ENCODE measurements around the gene POU6F1.
A peak's percentile ranks its signal among the peaks of the same experiment; 100 is the strongest.
"Not testable (repeated sequence)": the region's sequence is repeated elsewhere in the genome, so short reads cannot be mapped to it uniquely, and the experiment has no call there.

Gene POU6F1

DNA sequence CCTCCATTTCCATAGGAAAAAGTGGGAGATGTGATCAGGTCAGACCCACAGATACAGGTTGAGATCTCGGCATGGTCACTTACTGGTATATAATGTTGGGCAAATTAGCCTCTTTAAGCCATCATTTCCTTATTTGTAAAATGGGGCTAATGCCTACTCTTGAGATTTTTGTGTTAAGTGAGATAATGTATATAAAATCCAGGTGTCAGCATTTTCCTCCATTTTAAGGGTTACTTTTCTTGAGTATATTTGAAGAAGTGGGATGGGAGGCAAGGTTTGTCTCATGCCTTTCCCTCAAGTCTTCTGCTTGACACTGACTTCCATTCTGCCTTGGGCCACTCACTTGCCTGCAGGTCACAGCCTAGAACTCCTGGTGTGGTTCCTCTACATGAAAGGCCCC is 10.1 kb upstream of the POU6F1 start:
- no peak for DNase-seq

- not testable (repeated sequence) for DNase-seq
These were observed 9.2 kb upstream of the POU6F1 start for GRCh38 chr12:51227112-51227511.

GRCh38 chr12:51225771-51226170 is 7.9 kb upstream of the POU6F1 start:
- no peak for DNase-seq

GRCh38 chr12:51225234-51225633 is 7.4 kb upstream of the POU6F1 start:
- DNase-seq, result no peak

- DNase-seq, result no peak
These were observed 6.8 kb upstream of the POU6F1 start for GRCh38 chr12:51224625-51225024.

- peak; percentile 62 for DNase-seq
These were observed 4.6 kb upstream of the POU6F1 start for GRCh38 chr12:51222461-51222860.

DNA sequence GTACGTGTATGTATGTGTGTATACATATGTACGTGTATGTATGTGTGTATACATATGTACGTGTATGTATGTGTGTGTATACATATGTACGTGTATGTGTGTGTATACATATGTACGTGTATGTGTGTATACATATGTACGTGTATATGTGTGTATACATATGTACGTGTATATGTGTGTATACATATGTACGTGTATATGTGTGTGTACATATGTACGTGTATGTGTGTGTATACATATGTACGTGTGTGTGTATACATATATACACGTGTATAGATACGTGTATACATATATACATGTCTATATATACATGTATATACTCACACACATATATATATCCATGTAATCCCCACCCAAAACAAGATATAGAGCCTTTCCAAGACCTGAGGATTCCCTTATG is 2.0 kb upstream of the POU6F1 start:
- not testable (repeated sequence) for DNase-seq

DNA sequence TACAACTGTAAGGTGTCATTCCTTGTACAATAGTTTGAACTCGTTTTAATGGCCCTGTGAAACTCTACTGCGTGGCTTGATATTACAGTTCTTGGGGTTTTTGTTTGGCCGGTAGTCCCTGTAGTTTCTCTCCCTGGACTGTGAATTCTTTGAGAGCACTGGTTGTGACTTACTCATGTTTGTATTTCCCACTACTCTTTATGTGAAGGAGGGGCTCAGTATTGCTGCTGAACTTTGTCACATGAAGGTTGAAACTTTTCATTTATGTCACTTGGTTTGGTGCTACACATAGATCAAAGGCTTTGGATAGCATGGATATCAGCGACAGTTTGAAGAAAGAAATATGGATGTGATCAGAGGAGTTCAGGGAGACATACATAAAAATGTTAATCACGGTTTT is 1.5 kb upstream of the POU6F1 start:
- DNase-seq, result no peak

DNA sequence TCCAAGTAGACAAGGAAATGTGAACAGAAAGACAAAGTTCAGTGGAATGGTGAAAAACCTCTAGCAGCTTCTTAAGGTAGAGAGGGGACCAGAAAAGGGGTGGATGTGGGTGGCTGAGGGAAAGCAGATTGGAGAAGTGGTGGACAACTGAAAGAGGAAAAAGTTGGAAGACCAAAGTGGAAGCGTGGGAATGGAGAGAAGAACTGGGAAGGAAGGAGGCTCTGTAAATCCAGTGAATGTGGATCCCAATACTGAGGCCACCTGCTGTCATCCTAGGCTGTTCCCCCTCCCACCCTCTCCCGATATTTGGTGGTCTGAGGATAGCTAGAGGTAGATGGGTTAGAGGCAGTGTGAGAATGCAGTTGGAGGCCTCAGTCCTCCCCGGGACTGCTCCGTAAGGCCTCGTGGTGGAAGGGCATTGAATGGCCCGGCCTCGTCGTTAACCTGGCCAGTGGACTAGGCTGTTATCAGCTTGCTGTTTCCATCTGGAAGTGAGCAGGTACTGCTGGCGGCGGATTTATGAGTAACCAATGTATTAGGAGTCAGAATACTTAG is 822 bp upstream of the POU6F1 start:
- DNase-seq, result peak; percentile 43

GRCh38 chr12:51217133-51217967 is 512 bp downstream of the POU6F1 start:
- DNase-seq, result peak; percentile 74

DNA sequence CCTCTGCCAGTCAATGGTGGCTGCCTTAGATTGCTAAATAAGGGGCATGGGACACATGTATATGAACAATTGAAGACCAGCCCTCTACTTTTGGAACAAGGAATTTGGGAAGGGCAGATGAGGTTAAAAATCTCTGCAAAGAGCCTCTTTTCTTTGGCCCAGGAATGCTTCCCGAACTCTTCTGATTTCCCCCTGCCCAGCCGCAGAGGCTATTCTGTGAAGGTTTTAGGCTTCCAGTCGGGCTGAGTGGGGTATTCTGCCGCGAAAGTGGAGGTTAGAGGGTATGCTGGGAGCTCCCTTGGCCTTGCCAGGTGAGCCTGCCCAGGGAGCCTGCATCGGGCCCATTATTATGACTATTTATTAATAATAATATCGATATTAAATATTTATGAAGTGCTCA is 1.2 kb downstream of the POU6F1 start:
- DNase-seq, result no peak

GRCh38 chr12:51214895-51215294 is 3.0 kb downstream of the POU6F1 start:
- no peak for DNase-seq

- no peak for DNase-seq
These were observed 7.0 kb downstream of the POU6F1 start for GRCh38 chr12:51210690-51211395.

DNA sequence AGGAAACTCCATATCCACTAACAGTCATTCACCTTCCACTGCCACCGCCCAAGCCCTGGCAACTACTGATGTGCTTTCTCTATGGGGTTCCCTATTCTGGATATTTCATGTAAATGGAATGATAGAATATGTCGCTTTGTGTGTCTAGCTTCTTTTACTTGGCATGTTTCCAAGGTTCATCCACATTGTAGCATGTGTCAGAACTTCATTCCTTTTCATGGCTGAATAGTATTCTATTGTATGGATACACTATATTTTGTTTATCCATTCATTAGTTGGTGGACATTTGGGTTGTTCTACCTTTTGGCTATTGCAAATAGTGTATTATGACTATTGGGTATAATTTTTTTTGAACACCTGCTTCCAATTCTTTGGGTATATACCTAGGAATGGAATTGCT is 8.6 kb downstream of the POU6F1 start:
- no peak for DNase-seq

- no peak for DNase-seq
These were observed 9.7 kb downstream of the POU6F1 start for GRCh38 chr12:51208016-51208660.

DNA sequence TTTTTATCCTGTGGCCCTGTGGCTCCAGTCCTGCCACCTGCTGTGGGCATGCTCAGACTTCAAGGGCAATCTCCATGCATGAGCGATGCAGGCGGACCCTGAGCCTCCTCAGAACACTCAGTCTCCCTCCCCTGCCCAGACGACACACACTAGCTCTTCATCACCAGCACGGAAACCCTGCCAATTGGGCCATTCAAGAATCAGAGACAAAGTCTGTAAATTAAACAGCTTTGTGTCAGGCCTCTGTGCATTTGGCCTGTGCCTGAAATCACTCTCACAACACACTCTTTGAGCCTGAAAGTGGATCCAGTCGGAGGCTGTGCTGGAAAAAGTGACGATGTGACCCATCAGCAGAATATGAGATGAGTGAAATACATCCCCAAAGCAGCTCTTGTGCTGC is 12.5 kb downstream of the POU6F1 start:
- DNase-seq, result no peak

- peak; percentile 12 for DNase-seq
These were observed 15.1 kb downstream of the POU6F1 start for GRCh38 chr12:51202718-51203117.

DNA sequence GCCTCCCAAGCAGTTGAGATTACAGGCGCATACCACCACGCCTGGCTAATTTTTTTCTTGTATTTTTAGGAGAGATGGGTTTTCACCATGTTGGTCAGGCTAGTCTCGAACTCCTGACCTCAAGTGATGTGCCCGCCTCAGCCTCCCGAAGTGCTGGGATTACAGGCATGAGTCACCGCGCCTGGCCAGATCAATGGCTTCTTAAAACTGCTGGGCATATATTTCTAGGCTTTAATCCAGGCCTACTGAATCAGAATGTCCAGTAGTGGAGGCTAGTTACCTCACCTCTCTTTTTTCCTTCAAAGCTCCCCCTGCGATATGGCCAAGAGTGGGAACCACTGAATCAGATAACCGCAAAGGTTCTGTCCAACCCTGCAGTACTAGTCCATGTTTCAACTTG is 17.1 kb downstream of the POU6F1 start:
- DNase-seq, result no peak

DNA sequence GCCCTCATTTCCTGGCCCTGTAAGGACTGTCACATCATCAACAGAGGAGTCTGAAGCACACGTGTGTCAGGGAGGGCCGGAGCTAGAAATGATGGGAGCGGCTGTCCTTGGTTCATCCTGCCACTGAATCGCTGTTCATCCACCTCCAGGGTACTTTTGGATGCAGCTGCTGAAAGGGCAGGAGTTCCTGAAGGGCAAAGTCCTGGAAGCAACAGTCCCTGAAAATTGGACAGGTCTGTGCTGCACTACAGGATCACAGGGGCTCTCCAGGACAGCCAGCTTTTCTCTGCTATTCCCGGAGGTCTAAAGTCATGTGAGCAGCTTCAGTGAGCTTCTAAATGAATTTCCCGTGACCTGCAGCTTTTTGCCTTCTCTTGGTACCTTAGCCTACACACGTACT is 17.7 kb downstream of the POU6F1 start:
- DNase-seq, result no peak

DNA sequence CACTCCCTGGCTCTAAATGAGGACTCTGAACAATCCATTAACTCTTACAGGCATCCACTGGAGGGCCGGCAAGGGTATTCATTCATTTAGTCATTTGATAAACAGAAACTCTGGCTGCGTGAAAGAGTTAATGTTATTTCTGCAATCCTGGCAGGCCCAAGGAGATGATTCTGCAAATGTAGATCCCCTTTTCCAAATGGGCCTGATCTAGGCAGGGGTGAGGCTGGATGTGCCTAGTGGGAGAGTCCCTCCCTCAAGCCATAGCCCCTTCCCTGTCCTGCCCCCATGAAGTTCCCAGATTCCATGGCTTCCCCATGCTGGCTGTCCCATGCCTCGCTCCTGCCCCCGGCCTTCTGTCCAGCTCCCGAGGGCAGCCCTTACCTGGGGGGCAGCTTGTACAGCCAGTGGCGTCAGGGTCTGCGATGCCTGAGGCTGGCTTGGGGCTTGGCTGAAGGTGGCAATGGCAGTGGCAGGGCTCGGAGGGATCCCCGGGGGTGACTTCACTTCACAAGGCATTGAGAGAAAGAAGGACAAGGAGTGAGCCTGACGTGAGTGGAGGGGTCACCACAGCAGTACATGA is 18.4 kb downstream of the POU6F1 start:
- DNase-seq, result no peak

GRCh38 chr12:51198568-51199365 is 19.1 kb downstream of the POU6F1 start:
- no peak for DNase-seq

Measured in NCI-H146 (cell line).